Keratinocyte (primary cell): ENCODE results near the gene PDE9A. TPM values are rescaled to one million over a fixed set of nuclear protein-coding genes. Genes with fewer than 3 reads are reported as not detected.

ENCODE experiments used
- DNase-seq: peaks from one replicate; pipeline ENCODE4 v3.0.0-alpha.2; 2011; ENCODE audit warnings: low read depth, missing footprints, low spot score
- FAIRE-seq: peaks from 2 replicates; lab custom pipeline; 2011; peaks lifted over from hg19 to GRCh38; lab: Jason Lieb, UNC
- H2AFZ ChIP-seq: 2 replicates; pipeline ENCODE4 v1.6.0; 2012; ENCODE audit warnings: low read length, control low read depth, inconsistent platforms; ENCODE audit not compliant: control insufficient read depth
- H3K27ac ChIP-seq: 2 replicates; pipeline ENCODE4 v1.5.1; 2011; ENCODE audit warnings: low read length; ENCODE audit not compliant: control insufficient read depth, insufficient read depth
- H3K27me3 ChIP-seq: 3 replicates; pipeline ENCODE4 v1.6.0; 2011; ENCODE audit warnings: low read length; ENCODE audit not compliant: control insufficient read depth, insufficient read depth; ENCODE audit errors: extremely low read depth
- H3K36me3 ChIP-seq, 2 experiments: 2 replicates in 1 of 2; 3 replicates in 1 of 2; pipeline ENCODE4 v1.5.1; 2011; ENCODE audit warnings: low read length in 2 of 2, mild to moderate bottlenecking in 1 of 2; ENCODE audit not compliant: control insufficient read depth in 2 of 2, insufficient read depth in 2 of 2; ENCODE audit errors: extremely low read depth in 1 of 2
- H3K4me1 ChIP-seq: 3 replicates; pipeline ENCODE4 v1.5.1; 2011; ENCODE audit warnings: low read length; ENCODE audit not compliant: control insufficient read depth, insufficient read depth; ENCODE audit errors: extremely low read depth
- H3K4me2 ChIP-seq: 3 replicates; pipeline ENCODE4 v1.6.0; 2011; ENCODE audit warnings: low read depth, low read length; ENCODE audit not compliant: control insufficient read depth, insufficient read depth; ENCODE audit errors: extremely low read depth
- H3K4me3 ChIP-seq, 3 experiments: fragments of 200-600 bp in 1 of 3; sonication (generic) in 1 of 3; 2 replicates in 2 of 3; 3 replicates in 1 of 3; pipeline ENCODE4 v1.5.1; 2011 to 2016; ENCODE audit warnings: low read length in 3 of 3, mild to moderate bottlenecking in 3 of 3, control low read depth in 2 of 3, inconsistent platforms in 1 of 3, low read depth in 1 of 3, mixed read lengths in 1 of 3, mixed run types in 1 of 3, moderate library complexity in 1 of 3; ENCODE audit not compliant: control insufficient read depth in 2 of 3, insufficient read depth in 2 of 3; ENCODE audit errors: extremely low read depth in 1 of 3
- H3K79me2 ChIP-seq: 2 replicates; pipeline ENCODE4 v1.6.0; 2012; ENCODE audit warnings: low read length; ENCODE audit not compliant: control insufficient read depth, insufficient read depth
- H3K9ac ChIP-seq: 3 replicates; pipeline ENCODE4 v1.6.0; 2011; ENCODE audit warnings: low read length; ENCODE audit not compliant: control insufficient read depth, insufficient read depth; ENCODE audit errors: extremely low read depth
- H3K9me1 ChIP-seq: 3 replicates; pipeline ENCODE4 v1.6.0; 2011; ENCODE audit warnings: low read length; ENCODE audit not compliant: control insufficient read depth, insufficient read depth; ENCODE audit errors: extremely low read depth
- H3K9me3 ChIP-seq: 2 replicates; pipeline ENCODE4 v1.5.1; 2012; ENCODE audit warnings: low read depth, low read length; ENCODE audit not compliant: control insufficient read depth
- H4K20me1 ChIP-seq: 3 replicates; pipeline ENCODE4 v1.6.0; 2011; ENCODE audit warnings: low read length; ENCODE audit not compliant: control insufficient read depth, insufficient read depth; ENCODE audit errors: extremely low read depth
- EZH2 ChIP-seq: IDR thresholded peaks from one replicate; pipeline ENCODE4 v1.6.1; 2012; ENCODE audit warnings: inconsistent platforms, mild to moderate bottlenecking, low read length, moderate library complexity
- dilution Hi-C: fragments of 300-500 bp; cut with MboI; formaldehyde crosslinking; loops from one replicate; pipeline ENCODE4 v1.7.0; 2020; ENCODE audit warnings: low sequenced_read_pairs; ENCODE audit not compliant: extremely low pct_ligation_motif_present
- polyA plus RNA-seq, 5 experiments: library from polyadenylated mRNA; depleted of rRNA in 3 of 5; stranded (reverse) in 3 of 5; stranded (forward) in 1 of 5; unstranded in 1 of 5; fragments of >200 nt; gene quantifications; 1 replicate in 1 of 5; 2 replicates in 3 of 5; 3 replicates in 1 of 5; pipeline versions ENCODE4 v1.2.1 to v1.2.3, GENCODE V29; 2011 to 2012; ENCODE audit warnings: missing spikeins in 2 of 5, low read depth in 1 of 5, low replicate concordance in 1 of 5
- TF ChIP-seq, protein P1 (sequence below), 3 experiments: IDR thresholded peaks in 1 of 3; conservative IDR thresholded peaks in 1 of 3; optimal IDR thresholded peaks in 1 of 3; 2 replicates in 2 of 3; 3 replicates in 1 of 3; pipeline versions ENCODE3 to v1.5.1; 2011; ENCODE audit warnings: low read length in 3 of 3, mild to moderate bottlenecking in 3 of 3, moderate library complexity in 2 of 3, control low read depth in 1 of 3, inconsistent platforms in 1 of 3; ENCODE audit not compliant: insufficient read depth in 2 of 3; ENCODE audit errors: extremely low read depth in 1 of 3

The PDE9A gene
- polyA plus RNA-seq, 1 donor (not counting 4 experiments of a cell fraction or from before 2014, with no cell fraction given) = 0.13 TPM

DNA sequence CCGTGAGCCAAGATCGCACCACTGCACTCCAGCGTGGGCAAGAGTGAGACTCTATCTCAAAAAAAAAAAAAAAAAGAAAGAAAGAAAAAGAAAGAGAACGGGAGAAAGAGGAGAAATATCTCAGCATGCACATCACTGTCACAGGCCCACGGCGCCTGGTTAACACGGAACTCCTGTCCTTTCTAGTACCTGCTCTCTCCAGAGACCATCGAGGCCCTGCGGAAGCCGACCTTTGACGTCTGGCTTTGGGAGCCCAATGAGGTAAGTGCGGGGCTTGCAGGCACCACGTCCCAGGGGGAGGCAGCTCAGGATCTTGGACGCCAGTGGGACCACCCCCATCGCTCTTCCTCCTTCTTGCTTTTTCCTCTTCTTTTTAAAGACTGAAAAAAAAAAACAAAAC lies 100.4 kb downstream of the PDE9A start:
- Histone ChIP-seq H3K36me3 (no peaks in the 10 kb centered on the region), H3K9me3 (no peaks in the 10 kb centered on the region), H3K4me1 (no peaks in the 10 kb centered on the region), H3K27me3 (peaks cover 17% of the 10 kb centered on the region), H4K20me1 (no peaks in the 10 kb centered on the region), H3K9me1 (no peaks in the 10 kb centered on the region), H3K4me2 (no peak overlapping the region), H3K27ac (no peak overlapping the region), H3K9ac (no peak overlapping the region), H3K79me2 (no peaks in the 10 kb centered on the region), H3K4me3 (no peak overlapping the region), H2AFZ (no peak overlapping the region)
- no peak for DNase-seq
- FAIRE-seq = no peak
- dilution Hi-C loops = no loop called here
- TF ChIP-seq, protein P1, sequence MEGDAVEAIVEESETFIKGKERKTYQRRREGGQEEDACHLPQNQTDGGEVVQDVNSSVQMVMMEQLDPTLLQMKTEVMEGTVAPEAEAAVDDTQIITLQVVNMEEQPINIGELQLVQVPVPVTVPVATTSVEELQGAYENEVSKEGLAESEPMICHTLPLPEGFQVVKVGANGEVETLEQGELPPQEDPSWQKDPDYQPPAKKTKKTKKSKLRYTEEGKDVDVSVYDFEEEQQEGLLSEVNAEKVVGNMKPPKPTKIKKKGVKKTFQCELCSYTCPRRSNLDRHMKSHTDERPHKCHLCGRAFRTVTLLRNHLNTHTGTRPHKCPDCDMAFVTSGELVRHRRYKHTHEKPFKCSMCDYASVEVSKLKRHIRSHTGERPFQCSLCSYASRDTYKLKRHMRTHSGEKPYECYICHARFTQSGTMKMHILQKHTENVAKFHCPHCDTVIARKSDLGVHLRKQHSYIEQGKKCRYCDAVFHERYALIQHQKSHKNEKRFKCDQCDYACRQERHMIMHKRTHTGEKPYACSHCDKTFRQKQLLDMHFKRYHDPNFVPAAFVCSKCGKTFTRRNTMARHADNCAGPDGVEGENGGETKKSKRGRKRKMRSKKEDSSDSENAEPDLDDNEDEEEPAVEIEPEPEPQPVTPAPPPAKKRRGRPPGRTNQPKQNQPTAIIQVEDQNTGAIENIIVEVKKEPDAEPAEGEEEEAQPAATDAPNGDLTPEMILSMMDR (optimal IDR thresholded peaks at IDR 0.05 in 1 of 3, IDR thresholded peaks at IDR 0.05 in 1 of 3, conservative IDR thresholded peaks at IDR 0.05 in 1 of 3; ENCODE audit: extremely low read depth in 1 of 3, insufficient read depth in 2 of 3, low read length in 3 of 3) = no peak
- TF ChIP-seq EZH2 = no peak

DNA sequence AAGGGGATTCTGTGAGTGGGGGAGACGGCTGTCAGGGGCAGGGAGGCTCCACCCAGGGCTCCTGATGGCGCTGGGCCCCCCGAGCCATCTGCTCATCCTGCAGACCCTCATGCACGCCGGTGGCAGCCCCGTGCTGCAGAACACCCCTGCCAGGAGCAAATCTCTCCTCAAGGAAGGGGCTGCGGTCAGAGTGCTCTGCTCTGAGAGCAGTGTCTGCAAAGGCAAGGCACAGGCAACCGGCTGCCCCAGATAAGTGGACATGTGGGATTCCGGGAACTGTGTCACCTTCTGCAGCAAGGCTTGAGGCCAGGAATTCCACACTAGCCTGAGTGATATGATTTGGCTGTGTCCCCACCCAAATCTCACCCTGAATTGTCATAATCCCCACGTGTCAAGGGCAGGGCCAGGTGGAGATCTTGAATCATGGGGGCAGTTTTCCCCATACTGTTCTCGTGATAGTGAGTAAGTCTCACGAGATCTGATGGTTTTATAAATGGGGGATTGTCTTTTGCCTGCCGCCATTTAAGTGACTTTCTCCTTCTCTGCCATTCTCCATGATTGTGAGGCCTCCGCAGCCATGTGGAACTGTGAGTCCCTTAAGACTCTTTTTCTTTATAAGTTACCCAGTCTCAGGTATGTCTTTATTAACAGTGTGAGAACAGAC lies 101.0 kb downstream of the PDE9A start:
- Histone ChIP-seq H3K79me2 (no peaks in the 10 kb centered on the region), H3K27ac (no peak overlapping the region), H3K27me3 (peaks cover 17% of the 10 kb centered on the region), H4K20me1 (no peaks in the 10 kb centered on the region), H3K4me1 (no peaks in the 10 kb centered on the region), H3K9ac (no peak overlapping the region), H3K9me1 (no peaks in the 10 kb centered on the region), H3K9me3 (no peaks in the 10 kb centered on the region), H3K4me2 (no peak overlapping the region), H3K4me3 (no peak overlapping the region), H3K36me3 (no peaks in the 10 kb centered on the region), H2AFZ (no peak overlapping the region)
- DNase-seq = no peak
- dilution Hi-C loops = no loop called here
- FAIRE-seq = no peak
- no peak for TF ChIP-seq EZH2
